Uterus (tissue), 4 donors: ENCODE measurements around the gene SVBP. TPM values are rescaled to one million over a fixed set of nuclear protein-coding genes. Genes with fewer than 3 reads are reported as not detected.

Experiments used
- DNase-seq, 2 donors: peaks; one replicate each; pipeline ENCODE4 v3.0.0-alpha.2; 2019 to 2020
- H3K27ac ChIP-seq, 2 donors: fragments of 200-600 bp; sonication (generic); 1 replicate in 1 of 2; 2 replicates in 1 of 2; pipeline ENCODE4 v1.5.1; 2016 to 2018
- H3K27me3 ChIP-seq, 2 donors: fragments of 200-600 bp; sonication (generic); one replicate each; pipeline ENCODE4 v1.5.1; 2018 to 2019; ENCODE audit warnings: control low read depth in 1 of 2
- H3K36me3 ChIP-seq, 2 donors: fragments of 200-600 bp; sonication (generic); one replicate each; pipeline ENCODE4 v1.5.1; 2019; ENCODE audit warnings: control low read depth in 1 of 2
- H3K4me1 ChIP-seq, 2 donors: fragments of 200-600 bp; sonication (generic); one replicate each; pipeline ENCODE4 v1.5.1; 2018 to 2019; ENCODE audit warnings: control low read depth in 1 of 2
- H3K4me3 ChIP-seq, 2 donors: fragments of 200-600 bp; sonication (generic); 1 replicate in 1 of 2; 2 replicates in 1 of 2; pipeline ENCODE4 v1.5.1; 2018 to 2019; ENCODE audit warnings: mild to moderate bottlenecking in 1 of 2
- H3K9me3 ChIP-seq, 2 donors: fragments of 200-600 bp; sonication (generic); one replicate each; pipeline ENCODE4 v1.5.1; 2019; ENCODE audit warnings: control low read depth in 1 of 2
- POLR2A ChIP-seq, 2 donors: fragments of 450-650 bp; IDR thresholded peaks; one replicate each; pipeline ENCODE4 v1.6.1; 2016; ENCODE audit warnings: antibody characterized with exemption in 2 of 2, mild to moderate bottlenecking in 1 of 2, moderate library complexity in 1 of 2
- intact Hi-C: fragments of 100-400 bp; cut with DNase I; formaldehyde crosslinking; loops from one replicate; pipeline ENCODE4 v1.15.1; 2023; ENCODE audit warnings: low total_unique reads
- total RNA-seq, 4 donors: library from RNA; depleted of rRNA in 3 of 4; stranded (reverse); fragments of >200 nt in 3 of 4; gene quantifications; one replicate each; pipeline versions ENCODE4 v1.1.0 to v1.2.4, GENCODE V29; 2014 to 2023
- TF ChIP-seq, protein P1 (sequence below), 4 experiments: fragments of 200-600 bp in 2 of 4; fragments of 450-650 bp in 2 of 4; sonication (generic) in 2 of 4; IDR thresholded peaks; one replicate each; pipeline ENCODE4 v1.5.1; 2016 to 2019; ENCODE audit warnings: antibody characterized with exemption in 4 of 4, mild to moderate bottlenecking in 2 of 4, moderate library complexity in 1 of 4
- donor health status: DM: yes; HTN: yes; CAD: no.

The SVBP gene
- total RNA-seq, 4 donors from 2014 or later, result 13.1 to 27.4 (median 23.1) TPM

DNA sequence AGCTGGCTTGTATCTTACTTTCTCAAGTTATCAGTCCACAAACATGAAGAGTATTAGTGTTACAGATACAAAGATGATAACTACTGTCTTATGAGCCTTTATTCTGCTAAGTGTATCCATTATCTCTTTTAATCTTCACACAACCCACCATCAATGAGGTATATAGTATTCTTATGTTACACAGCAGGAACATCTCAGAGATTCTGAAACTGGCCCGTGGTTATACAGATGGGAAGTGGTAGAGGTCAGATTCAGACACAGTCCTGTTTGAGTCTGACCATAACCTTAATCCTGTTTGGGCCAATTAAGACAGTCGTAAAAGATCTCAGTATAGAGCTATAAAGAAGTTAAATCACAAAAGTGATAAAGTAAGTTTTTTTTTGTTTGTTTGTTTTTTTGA lies 37.5 kb downstream of the SVBP start:
- H3K27me3 ChIP-seq, result no peaks in the 10 kb centered on the region
- TF ChIP-seq POLR2A (IDR thresholded peaks at IDR 0.05), result no peak
- TF ChIP-seq, protein P1, sequence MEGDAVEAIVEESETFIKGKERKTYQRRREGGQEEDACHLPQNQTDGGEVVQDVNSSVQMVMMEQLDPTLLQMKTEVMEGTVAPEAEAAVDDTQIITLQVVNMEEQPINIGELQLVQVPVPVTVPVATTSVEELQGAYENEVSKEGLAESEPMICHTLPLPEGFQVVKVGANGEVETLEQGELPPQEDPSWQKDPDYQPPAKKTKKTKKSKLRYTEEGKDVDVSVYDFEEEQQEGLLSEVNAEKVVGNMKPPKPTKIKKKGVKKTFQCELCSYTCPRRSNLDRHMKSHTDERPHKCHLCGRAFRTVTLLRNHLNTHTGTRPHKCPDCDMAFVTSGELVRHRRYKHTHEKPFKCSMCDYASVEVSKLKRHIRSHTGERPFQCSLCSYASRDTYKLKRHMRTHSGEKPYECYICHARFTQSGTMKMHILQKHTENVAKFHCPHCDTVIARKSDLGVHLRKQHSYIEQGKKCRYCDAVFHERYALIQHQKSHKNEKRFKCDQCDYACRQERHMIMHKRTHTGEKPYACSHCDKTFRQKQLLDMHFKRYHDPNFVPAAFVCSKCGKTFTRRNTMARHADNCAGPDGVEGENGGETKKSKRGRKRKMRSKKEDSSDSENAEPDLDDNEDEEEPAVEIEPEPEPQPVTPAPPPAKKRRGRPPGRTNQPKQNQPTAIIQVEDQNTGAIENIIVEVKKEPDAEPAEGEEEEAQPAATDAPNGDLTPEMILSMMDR (IDR thresholded peaks at IDR 0.05), result no peak
- H3K27ac ChIP-seq, result no peak overlapping the region
- no peak overlapping the region for H3K4me3 ChIP-seq
- DNase-seq, result no peak
- intact Hi-C loops, result no loop called here
- H3K4me1 ChIP-seq, result no peaks in the 10 kb centered on the region
- H3K36me3 ChIP-seq, result no peaks in the 10 kb centered on the region
- no peaks in the 10 kb centered on the region for H3K9me3 ChIP-seq

DNA sequence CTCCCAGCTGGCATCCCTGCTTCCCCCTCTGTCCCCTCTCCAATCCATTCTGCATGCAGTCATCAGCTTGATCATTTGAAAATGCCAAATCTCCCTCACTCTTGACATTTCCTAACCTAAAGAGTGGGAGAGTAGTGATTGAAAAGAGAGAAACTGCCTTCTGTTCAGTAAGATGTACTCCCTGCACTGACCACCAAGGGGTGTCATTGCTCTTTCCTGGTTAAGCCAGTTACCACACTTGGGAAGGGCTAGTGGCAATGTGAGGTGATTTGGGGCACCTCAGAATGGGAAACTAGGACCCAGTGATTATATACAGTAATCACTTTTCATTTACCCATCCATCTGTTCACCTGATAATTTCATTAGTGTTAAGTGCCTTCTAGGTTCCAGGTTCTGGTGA lies 39.3 kb downstream of the SVBP start:
- no peak overlapping the region for H3K27ac ChIP-seq
- H3K9me3 ChIP-seq, result no peaks in the 10 kb centered on the region
- no peak overlapping the region for H3K4me3 ChIP-seq
- no peaks in the 10 kb centered on the region for H3K36me3 ChIP-seq
- H3K27me3 ChIP-seq, result no peaks in the 10 kb centered on the region
- H3K4me1 ChIP-seq, result no peaks in the 10 kb centered on the region
- TF ChIP-seq POLR2A (IDR thresholded peaks at IDR 0.05), result no peak
- TF ChIP-seq, protein P1 (IDR thresholded peaks at IDR 0.05), result peak; percentile 24 to 54 (median 46)
- intact Hi-C loops, result no loop called here
- no peak for DNase-seq

DNA sequence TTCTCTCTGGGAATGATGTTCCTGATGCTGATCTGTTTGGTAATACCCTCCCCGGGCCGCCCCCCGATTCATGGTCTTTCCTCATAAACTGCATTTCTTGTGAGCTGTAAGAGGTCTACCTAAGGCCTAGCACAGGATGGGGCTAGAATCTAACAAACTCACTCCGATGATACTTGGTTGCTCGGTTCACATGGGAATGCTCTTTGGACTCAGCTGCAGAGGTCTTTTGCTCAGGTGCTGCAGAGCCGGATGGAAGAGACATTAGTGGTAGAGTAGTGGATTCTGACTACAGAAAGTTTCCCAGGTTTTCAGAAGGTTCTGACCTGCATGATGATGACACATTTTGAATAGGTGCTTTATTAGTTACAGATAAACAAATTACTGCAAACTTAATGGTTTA lies 40.7 kb downstream of the SVBP start:
- no peaks in the 10 kb centered on the region for H3K4me1 ChIP-seq
- H3K27ac ChIP-seq, result no peak overlapping the region
- no peaks in the 10 kb centered on the region for H3K9me3 ChIP-seq
- no peaks in the 10 kb centered on the region for H3K36me3 ChIP-seq
- no peak for TF ChIP-seq POLR2A (IDR thresholded peaks at IDR 0.05)
- TF ChIP-seq, protein P1 (IDR thresholded peaks at IDR 0.05), result no peak
- no peak overlapping the region for H3K4me3 ChIP-seq
- intact Hi-C loops, result no loop called here
- no peaks in the 10 kb centered on the region for H3K27me3 ChIP-seq
- DNase-seq, result no peak

DNA sequence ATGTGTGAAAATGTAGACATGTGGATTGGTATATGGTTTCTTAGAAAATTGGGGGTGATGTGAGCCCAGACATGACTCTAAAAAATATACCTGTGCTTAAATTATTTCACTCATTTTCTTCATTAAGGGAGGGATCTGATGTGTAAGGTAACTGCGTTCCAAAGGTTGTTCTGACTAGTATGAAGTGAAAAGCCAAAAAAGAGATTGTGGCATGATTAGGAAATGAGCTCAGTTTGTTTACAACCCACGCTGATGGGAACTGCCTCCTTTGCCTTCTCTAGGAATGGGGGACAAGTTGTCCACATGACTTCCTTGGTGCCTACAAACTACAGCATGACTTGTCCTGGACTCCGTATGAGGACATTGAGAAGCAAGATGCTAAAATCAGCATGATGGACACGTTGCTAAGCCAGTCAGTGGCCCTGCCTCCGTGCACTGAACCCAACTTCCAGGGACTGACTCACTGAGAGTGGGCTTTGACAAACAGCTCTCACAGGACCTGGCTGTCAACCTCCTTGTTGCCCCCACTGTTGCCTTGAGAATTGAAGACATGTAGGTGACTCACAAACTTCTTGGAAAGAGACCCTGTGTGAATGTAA lies 42.2 kb downstream of the SVBP start:
- Histone ChIP-seq H3K27ac (no peak overlapping the region), H3K4me3 (no peak overlapping the region), H3K4me1 (peaks cover 0 to 4% of the 10 kb centered on the region in 2 donors), H3K36me3 (no peaks in the 10 kb centered on the region), H3K9me3 (no peaks in the 10 kb centered on the region), H3K27me3 (no peaks in the 10 kb centered on the region)
- intact Hi-C loops, result no loop called here
- no peak for TF ChIP-seq POLR2A (IDR thresholded peaks at IDR 0.05)
- TF ChIP-seq, protein P1 (IDR thresholded peaks at IDR 0.05), result no peak
- no peak for DNase-seq

DNA sequence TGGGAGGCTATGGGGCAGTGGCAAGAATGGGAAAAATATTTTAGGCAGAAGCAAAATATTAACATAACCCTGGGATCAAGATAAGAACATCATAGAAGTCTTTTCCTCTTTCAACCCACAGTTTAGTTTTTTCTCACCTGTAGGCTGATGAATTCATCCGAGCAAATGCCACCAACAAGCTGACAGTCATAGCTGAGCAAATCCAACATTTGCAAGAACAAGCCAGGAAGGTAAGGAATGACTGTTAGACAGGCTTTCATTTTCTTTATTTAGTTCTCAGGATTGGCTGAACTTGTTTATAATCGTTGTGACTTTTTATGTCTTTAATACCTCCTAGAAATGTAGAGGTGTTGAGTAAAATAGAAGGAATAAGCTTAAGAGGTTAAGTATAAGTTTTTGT lies 43.8 kb downstream of the SVBP start:
- Histone ChIP-seq H3K4me3 (no peak overlapping the region), H3K27me3 (no peaks in the 10 kb centered on the region), H3K9me3 (no peaks in the 10 kb centered on the region), H3K4me1 (peaks cover 0 to 9% of the 10 kb centered on the region in 2 donors), H3K27ac (no peak overlapping the region), H3K36me3 (no peaks in the 10 kb centered on the region)
- intact Hi-C loops, result no loop called here
- no peak for DNase-seq
- TF ChIP-seq POLR2A (IDR thresholded peaks at IDR 0.05), result no peak
- TF ChIP-seq, protein P1 (IDR thresholded peaks at IDR 0.05), result no peak
